DMS 273 treated with DMSO at 0.1 percent for 48 hours (cell line): ENCODE results near the gene MAP6D1.
"Not testable (repeated sequence)": the region's sequence is repeated elsewhere in the genome, so short reads cannot be mapped to it uniquely, and the experiment has no call there.

Experiments
- DNase-seq: peaks from one replicate; lab custom pipeline; 2025; lab: John Stamatoyannopoulos, UW

MAP6D1 gene

GRCh38 chr3:183799461-183799860 is 25.9 kb downstream of the MAP6D1 start:
- no peak for DNase-seq

- no peak for DNase-seq
These were observed 27.4 kb downstream of the MAP6D1 start for GRCh38 chr3:183797996-183798395.

GRCh38 chr3:183796372-183796771 is 29.0 kb downstream of the MAP6D1 start:
- DNase-seq: no peak

DNA sequence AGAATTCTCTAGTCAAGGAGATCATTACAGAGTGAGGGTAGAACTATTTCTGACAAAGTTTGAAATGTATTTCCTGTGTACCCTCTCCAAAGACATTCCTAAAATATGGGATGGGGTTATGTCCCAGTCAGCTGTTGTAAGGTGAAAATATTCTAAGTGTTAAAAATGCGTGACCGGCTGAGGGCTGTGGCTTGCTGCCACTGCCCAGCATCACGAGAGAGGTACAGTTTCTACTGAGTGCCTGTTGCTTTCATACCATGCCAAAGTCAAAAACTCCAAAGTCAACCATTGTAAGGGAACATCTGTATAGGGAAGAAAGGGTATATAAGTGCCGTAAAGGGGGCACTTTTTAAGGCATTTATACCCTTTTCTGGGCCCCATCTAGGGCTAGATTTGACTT is 30.9 kb downstream of the MAP6D1 start:
- DNase-seq: no peak

DNA sequence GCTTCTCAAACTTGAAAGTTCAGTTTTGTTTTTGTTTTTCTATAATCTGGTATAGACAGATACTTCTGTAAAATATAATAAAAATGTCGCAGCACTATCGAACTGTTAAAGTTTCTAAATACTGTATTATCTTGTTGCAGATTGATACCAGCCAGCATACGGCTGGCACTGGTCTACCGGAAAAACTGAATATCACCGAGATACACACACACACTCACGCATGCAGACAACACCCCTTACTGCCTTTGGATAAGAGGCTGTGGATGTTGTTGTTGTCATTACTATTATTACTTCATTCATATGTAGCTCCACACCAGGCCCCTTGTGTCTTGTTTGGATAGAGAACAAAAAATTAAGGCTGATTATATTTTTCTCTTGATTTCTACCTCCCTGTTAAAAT is 32.4 kb downstream of the MAP6D1 start:
- no peak for DNase-seq

DNA sequence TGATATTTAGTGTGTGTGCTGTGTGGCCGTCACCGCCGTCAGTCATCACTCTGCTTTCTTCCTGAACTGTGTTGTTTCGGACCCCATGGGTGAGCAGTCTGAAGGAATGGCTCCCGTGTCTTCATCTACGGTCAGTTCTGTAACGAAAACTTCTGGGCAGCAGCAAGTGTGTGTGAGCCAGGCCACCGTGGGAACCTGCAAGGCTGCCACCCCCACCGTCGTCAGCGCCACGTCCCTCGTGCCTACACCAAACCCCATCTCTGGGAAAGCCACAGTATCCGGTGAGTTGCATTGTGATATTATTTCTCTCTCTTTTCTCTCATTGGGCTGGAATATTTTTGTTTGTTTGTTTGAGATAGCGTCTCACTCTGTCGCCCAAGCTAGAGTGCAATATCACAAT is 34.7 kb downstream of the MAP6D1 start:
- no peak for DNase-seq

DNA sequence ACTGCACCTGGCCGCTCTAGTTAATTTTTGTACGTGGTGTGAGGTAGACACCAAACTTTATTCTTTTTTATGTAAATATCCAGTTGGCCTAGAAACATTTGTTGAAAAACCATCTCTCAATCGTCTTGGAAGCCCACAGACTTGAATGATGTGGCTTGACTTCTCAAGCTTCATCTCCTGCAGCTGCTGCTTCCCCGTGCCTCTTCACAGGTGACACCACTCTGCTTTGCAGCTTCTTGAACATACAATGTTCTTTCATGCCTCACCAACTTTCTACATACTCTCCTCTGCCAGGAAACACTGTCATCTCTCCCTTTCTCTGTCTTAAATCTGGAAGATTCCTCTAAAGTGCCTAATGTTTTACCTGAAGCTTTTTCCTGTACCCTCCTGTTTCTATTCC is 35.6 kb downstream of the MAP6D1 start:
- DNase-seq: no peak

GRCh38 chr3:183784503-183784902 is 40.9 kb downstream of the MAP6D1 start:
- DNase-seq: not testable (repeated sequence)

GRCh38 chr3:183782576-183783276 is 42.7 kb downstream of the MAP6D1 start:
- no peak for DNase-seq

DNA sequence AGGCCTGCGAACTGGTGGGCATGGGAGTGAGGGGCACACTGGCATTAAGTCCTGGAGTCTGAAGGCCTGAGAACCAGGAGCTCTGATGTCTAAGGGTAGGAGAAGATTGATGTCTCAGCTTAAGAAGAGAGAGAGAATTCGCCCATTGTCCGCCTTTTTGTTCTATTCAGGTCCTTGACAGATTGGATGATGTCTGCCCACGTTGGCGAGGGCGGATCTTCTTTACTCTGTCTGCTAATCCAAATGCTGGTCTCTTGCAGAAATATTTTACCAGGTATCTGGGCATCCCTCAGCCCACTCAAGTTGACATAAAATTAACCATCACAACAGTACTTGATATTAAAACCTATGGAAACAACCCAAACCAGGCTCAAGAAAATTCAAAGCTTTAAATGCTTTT is 44.1 kb downstream of the MAP6D1 start:
- DNase-seq: no peak

DNA sequence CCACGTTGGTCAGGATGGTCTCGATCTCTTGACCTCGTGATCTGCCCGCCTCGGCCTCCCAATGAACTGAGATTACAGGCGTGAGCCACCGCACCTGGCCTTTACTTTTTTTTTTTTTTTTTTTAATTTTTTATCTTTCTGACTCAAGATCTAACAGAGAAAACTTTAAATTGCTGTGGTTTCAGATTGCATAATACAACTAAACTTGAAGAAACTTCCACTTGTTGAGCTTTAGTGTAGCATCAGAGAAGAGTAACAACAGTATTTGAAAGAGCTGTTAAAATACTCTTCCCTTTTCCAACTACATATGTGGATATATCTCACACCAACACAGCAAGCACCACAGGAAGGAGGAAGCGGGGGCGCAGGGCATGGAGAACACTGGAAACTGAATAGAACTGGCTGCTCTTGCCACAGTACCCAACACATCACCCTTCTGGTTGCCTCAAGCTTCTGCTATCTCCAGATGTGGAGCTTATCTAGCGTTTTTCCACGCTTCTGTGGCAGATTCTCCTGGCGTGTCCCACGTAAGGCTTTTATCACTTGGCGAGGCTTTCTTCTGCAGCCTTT is 45.4 kb downstream of the MAP6D1 start:
- DNase-seq: no peak

- DNase-seq: no peak
These were observed 48.3 kb downstream of the MAP6D1 start for GRCh38 chr3:183777016-183777618.

GRCh38 chr3:183776451-183776850 is 48.9 kb downstream of the MAP6D1 start:
- DNase-seq: not testable (repeated sequence)

GRCh38 chr3:183775781-183776180 is 49.6 kb downstream of the MAP6D1 start:
- no peak for DNase-seq

GRCh38 chr3:183774631-183775030 is 50.7 kb downstream of the MAP6D1 start:
- no peak for DNase-seq

DNA sequence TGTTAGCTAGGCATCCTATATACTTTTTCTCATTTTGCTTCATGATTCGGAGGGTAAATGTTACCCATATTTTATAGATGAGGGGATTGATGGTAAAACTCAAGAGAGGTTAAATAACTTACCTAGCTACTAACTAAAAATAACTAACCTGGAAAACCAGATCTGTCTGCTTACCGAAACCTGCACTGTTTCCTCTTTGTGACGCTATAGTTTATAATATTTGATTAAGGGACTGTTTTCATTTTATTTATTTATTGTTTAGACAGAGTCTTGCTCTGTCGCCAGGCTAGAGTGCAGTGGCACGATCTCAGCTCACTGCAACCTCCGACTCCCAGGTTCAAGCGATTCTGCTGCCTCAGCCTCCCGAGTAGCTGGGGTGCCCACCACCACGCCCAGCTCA is 55.9 kb downstream of the MAP6D1 start:
- DNase-seq: no peak

GRCh38 chr3:183768114-183768513 is 57.3 kb downstream of the MAP6D1 start:
- no peak for DNase-seq

GRCh38 chr3:183766745-183767606 is 58.4 kb downstream of the MAP6D1 start:
- DNase-seq: peak; percentile 8

- DNase-seq: no peak
These were observed 59.3 kb downstream of the MAP6D1 start for GRCh38 chr3:183766107-183766506.
